K562 (cell line): ENCODE measurements around the gene ADAMTS2. TPM values are rescaled to one million over a fixed set of nuclear protein-coding genes. Genes with fewer than 3 reads are reported as not detected.
A peak's percentile ranks its signal among the peaks of the same experiment; 100 is the strongest.

Experiments used
- ATAC-seq: fragments of 200-7000 bp; cut with Tn5 transposase; 3 replicates; pipeline ENCODE4 v1.9.1; 2020; ENCODE audit warnings: moderate library complexity
- BruUV-seq: library from RNA; stranded (reverse); fragments of 400-500 nt; replicated peaks from 2 replicates; lab custom pipeline; 2021; lab: Mats Ljungman, UMichigan
- CTCF ChIA-PET: fragments of 300-600 bp; formaldehyde crosslinking; extraction: SDS; loops from one replicate; lab custom pipeline; 2021; ENCODE audit warnings: low intra/inter-chr PET ratio; lab: Yijun Ruan, JAX
- POLR2A ChIA-PET: fragments of 300-600, 350-650 bp; sonication (Branson Sonifier 250); formaldehyde crosslinking; extraction: SDS; loops from one replicate; lab custom pipeline; 2021; ENCODE audit warnings: antibody characterized with exemption, inconsistent platforms; lab: Yijun Ruan, JAX
- DNase-seq, 4 experiments: peaks; one replicate each; pipeline versions ENCODE4 v3.0.0 to v3.0.0-alpha.2; 2011 to 2018; ENCODE audit warnings: low spot score in 3 of 4, mixed read lengths in 3 of 4; ENCODE audit errors: extremely low read depth in 1 of 4
- FAIRE-seq: peaks from 2 replicates; lab custom pipeline; 2011; peaks lifted over from hg19 to GRCh38; lab: Jason Lieb, UNC
- H2AFZ ChIP-seq: 2 replicates; pipeline ENCODE4 v1.6.0; 2011; ENCODE audit warnings: low read depth, low read length, control low read depth, inconsistent platforms
- H3K27ac ChIP-seq: fragments of 200-600 bp; 3 replicates; pipeline ENCODE4 v1.8.0; 2011; ENCODE audit warnings: low read depth, mild to moderate bottlenecking, control low read depth, inconsistent platforms, low read length, moderate library complexity, mixed read lengths; ENCODE audit errors: extremely low read depth
- H3K27me3 ChIP-seq, 2 experiments: fragments of 300-600 bp in 1 of 2; 2 replicates in 1 of 2; 3 replicates in 1 of 2; pipeline versions ENCODE4 v1.6.0 to v1.8.0; 2011; ENCODE audit warnings: inconsistent platforms in 2 of 2, low read length in 2 of 2, mild to moderate bottlenecking in 1 of 2, mixed read lengths in 1 of 2, moderate library complexity in 1 of 2; ENCODE audit not compliant: control insufficient read depth in 2 of 2, insufficient read depth in 2 of 2
- H3K36me3 ChIP-seq: fragments of 300-600 bp; 3 replicates; pipeline ENCODE4 v1.8.0; 2011; ENCODE audit warnings: mild to moderate bottlenecking, low read length, inconsistent platforms; ENCODE audit not compliant: control insufficient read depth, insufficient read depth
- H3K4me1 ChIP-seq, 2 experiments: fragments of 200-600 bp in 1 of 2; replicated peaks in 1 of 2; 2 replicates in 1 of 2; 3 replicates in 1 of 2; pipeline versions ENCODE4 v1.5.1 to v1.8.0; 2011; ENCODE audit warnings: inconsistent platforms in 2 of 2, low read length in 2 of 2, mild to moderate bottlenecking in 1 of 2, mixed read lengths in 1 of 2, moderate library complexity in 1 of 2; ENCODE audit not compliant: control insufficient read depth in 2 of 2, insufficient read depth in 2 of 2
- H3K4me2 ChIP-seq: 2 replicates; pipeline ENCODE4 v1.6.1; 2011; ENCODE audit warnings: low read length, control low read depth, inconsistent platforms, mixed read lengths; ENCODE audit not compliant: insufficient read depth
- H3K4me3 ChIP-seq: fragments of 200-600 bp; sonication (generic), shearing (Covaris generic); 2 replicates; pipeline ENCODE4 v1.5.1; 2016; ENCODE audit warnings: control low read depth, inconsistent platforms
- H3K79me2 ChIP-seq: fragments of 200-600 bp; 3 replicates; pipeline ENCODE4 v1.8.0; 2011; ENCODE audit warnings: low read length, inconsistent platforms; ENCODE audit not compliant: control insufficient read depth, insufficient read depth
- H3K9ac ChIP-seq, 2 experiments: 2 replicates each; pipeline versions ENCODE4 v1.6.0 to v1.6.1; 2011; ENCODE audit warnings: low read depth in 2 of 2, low read length in 2 of 2, control low read depth in 1 of 2, inconsistent platforms in 1 of 2, mild to moderate bottlenecking in 1 of 2, mixed read lengths in 1 of 2; ENCODE audit not compliant: insufficient read depth in 1 of 2
- H3K9me1 ChIP-seq: one replicate; pipeline ENCODE4 v1.6.0; 2011; ENCODE audit warnings: inconsistent platforms, mild to moderate bottlenecking, low read length, moderate library complexity; ENCODE audit not compliant: control insufficient read depth, insufficient read depth
- H3K9me3 ChIP-seq: replicated peaks from 2 replicates; pipeline ENCODE4 v1.5.1; 2011; ENCODE audit warnings: low read depth, low read length, inconsistent platforms; ENCODE audit not compliant: control insufficient read depth, insufficient read depth
- H4K20me1 ChIP-seq: replicated peaks from 2 replicates; pipeline ENCODE4 v1.6.1; 2011; ENCODE audit warnings: low read length, inconsistent platforms, mixed read lengths; ENCODE audit not compliant: control insufficient read depth, insufficient read depth
- RBM39 ChIP-seq: fragments of 200-400 bp; formaldehyde crosslinking; optimal IDR thresholded peaks from 2 replicates; pipeline ENCODE3; 2018; ENCODE audit warnings: low read depth, low read length
- WGBS: fragments of 100-300 bp; shearing (Covaris generic); methylation state at CpG from one replicate; pipeline ENCODE4 v1.1.6; 2016; ENCODE audit warnings: low coverage, mixed read lengths; ENCODE audit not compliant: insufficient coverage; ENCODE audit errors: missing lambda C conversion rate; 5-methylcytosine and 5-hydroxymethylcytosine counted together
- in situ Hi-C: fragments of 300-500 bp; cut with MboI; formaldehyde crosslinking; loops from 4 replicates; pipeline ENCODE4 v1.15.0; 2018; ENCODE audit warnings: inconsistent platforms, mixed read lengths
- intact Hi-C: fragments of 100-400 bp; cut with micrococcal nuclease; formaldehyde crosslinking; loops from 2 replicates; pipeline ENCODE4 v1.14.2; 2022
- polyA plus RNA-seq, 8 experiments: library from polyadenylated mRNA; depleted of rRNA in 4 of 8; stranded (reverse) in 5 of 8; unstranded in 3 of 8; fragments of >200 nt; fragmentation: Nextera tagmentation in 2 of 8; fragmentation: Illumina TruSeq in 1 of 8; extraction: Ambion mirVana in 2 of 8; extraction: Trizol in 1 of 8; gene quantifications; 2 replicates each; pipeline versions ENCODE4 v1.2.1 to v1.2.3, GENCODE V29; 2011 to 2014; ENCODE audit warnings: inconsistent platforms in 1 of 8, missing spikeins in 1 of 8
- total RNA-seq, 7 experiments: library from RNA; depleted of rRNA in 6 of 7; stranded (reverse); fragments of >200 nt in 6 of 7; fragmentation: Illumina TruSeq in 2 of 7; extraction: Trizol in 2 of 7; gene quantifications; 2 replicates each; pipeline versions ENCODE4 v1.2.1 to v1.2.3, GENCODE V29; 2011 to 2021; ENCODE audit warnings: low replicate concordance in 1 of 7
- TF ChIP-seq, protein P1 (sequence below), 3 experiments: IDR thresholded peaks in 2 of 3; conservative IDR thresholded peaks in 1 of 3; 2 replicates each; pipeline ENCODE4 v1.5.1; 2011 to 2012; ENCODE audit warnings: low read length in 3 of 3, mild to moderate bottlenecking in 3 of 3, control low read depth in 2 of 3, improper control_type of control experiment in 1 of 3, inconsistent platforms in 1 of 3, low read depth in 1 of 3, mixed read lengths in 1 of 3, moderate library complexity in 1 of 3; ENCODE audit not compliant: insufficient read depth in 2 of 3

ADAMTS2 gene
- total and polyA plus RNA-seq, 9 of the 15 experiments (the other 6 are each of a cell fraction or from before 2014, with no cell fraction given) = not detected

DNA sequence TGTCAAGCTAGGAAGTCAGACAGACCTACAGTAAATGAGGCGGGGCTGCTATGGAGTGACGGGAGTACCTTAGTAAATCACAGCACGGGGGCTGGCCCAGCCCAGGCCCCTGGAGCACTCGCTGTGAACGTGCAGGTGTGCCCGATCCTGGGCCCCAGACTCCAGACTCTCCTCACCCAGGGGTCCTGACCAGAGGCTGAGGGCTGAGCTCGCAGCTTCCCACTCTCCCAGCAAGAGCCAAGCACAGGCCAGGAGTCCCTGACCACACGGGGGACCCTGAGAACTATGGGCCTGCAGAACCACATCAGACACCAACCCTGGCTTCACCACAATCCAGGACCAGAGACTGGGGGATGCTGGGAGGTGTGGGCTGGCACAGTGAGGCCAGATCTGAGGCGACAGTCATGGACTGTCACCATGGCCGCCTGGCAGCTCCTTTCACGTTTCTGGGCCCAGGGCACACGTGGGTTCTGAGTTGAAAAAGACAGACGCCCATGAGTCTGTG, 73.4 kb downstream of the ADAMTS2 start:
- CTCF ChIA-PET = no interaction called here

More for the DNA sequence above, 73.4 kb downstream of the ADAMTS2 start:
- TF ChIP-seq, protein P1, sequence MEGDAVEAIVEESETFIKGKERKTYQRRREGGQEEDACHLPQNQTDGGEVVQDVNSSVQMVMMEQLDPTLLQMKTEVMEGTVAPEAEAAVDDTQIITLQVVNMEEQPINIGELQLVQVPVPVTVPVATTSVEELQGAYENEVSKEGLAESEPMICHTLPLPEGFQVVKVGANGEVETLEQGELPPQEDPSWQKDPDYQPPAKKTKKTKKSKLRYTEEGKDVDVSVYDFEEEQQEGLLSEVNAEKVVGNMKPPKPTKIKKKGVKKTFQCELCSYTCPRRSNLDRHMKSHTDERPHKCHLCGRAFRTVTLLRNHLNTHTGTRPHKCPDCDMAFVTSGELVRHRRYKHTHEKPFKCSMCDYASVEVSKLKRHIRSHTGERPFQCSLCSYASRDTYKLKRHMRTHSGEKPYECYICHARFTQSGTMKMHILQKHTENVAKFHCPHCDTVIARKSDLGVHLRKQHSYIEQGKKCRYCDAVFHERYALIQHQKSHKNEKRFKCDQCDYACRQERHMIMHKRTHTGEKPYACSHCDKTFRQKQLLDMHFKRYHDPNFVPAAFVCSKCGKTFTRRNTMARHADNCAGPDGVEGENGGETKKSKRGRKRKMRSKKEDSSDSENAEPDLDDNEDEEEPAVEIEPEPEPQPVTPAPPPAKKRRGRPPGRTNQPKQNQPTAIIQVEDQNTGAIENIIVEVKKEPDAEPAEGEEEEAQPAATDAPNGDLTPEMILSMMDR (IDR thresholded peaks at IDR 0.05 in 2 of 3, conservative IDR thresholded peaks at IDR 0.05 in 1 of 3; ENCODE audit: insufficient read depth in 2 of 3, low read depth in 1 of 3, low read length in 3 of 3) = 0 out of 6 replicates have a peak, but pooled peaks of 2 of the 3 experiments have one; percentile 10 to 13
- no peak for TF ChIP-seq RBM39
- TF ChIP-seq, all 486 proteins: peak for 1
- Histone ChIP-seq H3K27ac (no peak overlapping the region), H3K9me3 (no peaks in the 10 kb centered on the region), H3K4me1 (peaks cover 4 to 12% of the 10 kb centered on the region in 2 experiments; a peak in 2 of 5 replicates), H4K20me1 (no peaks in the 10 kb centered on the region), H3K4me2 (no peak overlapping the region), H3K4me3 (no peak overlapping the region), H3K79me2 (no peaks in the 10 kb centered on the region), H3K36me3 (no peaks in the 10 kb centered on the region), H3K9ac (no peak overlapping the region), H2AFZ (no peak overlapping the region), H3K27me3 (peaks cover 0 to 29% of the 10 kb centered on the region in 2 experiments; a peak in 2 of 5 replicates), H3K9me1 (no peaks in the 10 kb centered on the region)
- in situ Hi-C loops = no loop called here
- no peak for FAIRE-seq
- intact Hi-C loops = no loop called here
- POLR2A ChIA-PET = no interaction called here
- BruUV-seq = no TSS peak
- ATAC-seq = no peak; the same call in 2 of the 3 replicates
- 3% methylated on average over 12 of the region's 13 CpGs for WGBS
- no peak for DNase-seq
